HG02678 (cell line): ENCODE results near the gene DCHS2.
"Not testable (repeated sequence)": the region's sequence is repeated elsewhere in the genome, so short reads cannot be mapped to it uniquely, and the experiment has no call there.

Experiments used
- ATAC-seq: cut with Tn5 transposase; IDR thresholded peaks from one replicate; pipeline ENCODE4 v1.9.1; 2021; ENCODE audit warnings: mild to moderate bottlenecking, moderate library complexity; ENCODE audit not compliant: unreplicated experiment

Gene DCHS2

DNA sequence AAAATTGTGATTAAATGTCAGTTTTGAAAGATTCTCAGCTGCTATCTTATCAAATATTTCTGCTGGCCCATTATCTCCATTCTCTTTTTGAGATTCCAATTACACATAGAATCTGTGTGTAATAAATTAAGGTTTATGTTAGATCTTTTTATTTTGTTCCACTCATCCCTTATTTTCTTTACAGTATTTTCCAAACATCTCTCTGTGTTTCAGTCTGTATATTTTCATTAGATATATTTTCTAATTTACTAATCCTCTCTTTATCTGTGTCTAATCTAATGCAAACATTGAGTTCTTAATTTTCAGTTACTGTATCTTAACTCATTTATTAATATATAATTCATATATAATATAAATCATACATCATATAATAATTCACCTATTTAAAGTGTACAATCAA is 268.7 kb downstream of the DCHS2 start:
- ATAC-seq, result no peak

DNA sequence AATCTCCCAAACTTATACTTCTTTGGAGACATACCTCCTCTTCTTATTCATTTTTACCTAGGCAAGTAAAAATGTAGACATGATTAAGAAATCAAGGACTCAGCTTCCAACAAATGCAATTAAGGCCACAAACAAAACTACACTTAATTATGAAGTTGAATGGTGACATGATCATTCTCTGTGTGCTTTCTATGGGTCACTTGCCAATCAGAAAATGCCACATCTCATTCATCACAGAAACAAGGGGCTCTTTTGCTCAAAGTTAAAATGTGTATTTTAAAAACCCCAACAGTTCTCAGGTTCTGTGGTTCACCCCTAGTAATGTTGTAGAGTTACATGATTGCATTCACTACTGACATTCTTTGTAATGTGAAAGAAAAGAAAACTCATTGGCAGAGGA is 273.5 kb downstream of the DCHS2 start:
- ATAC-seq, result no peak

DNA sequence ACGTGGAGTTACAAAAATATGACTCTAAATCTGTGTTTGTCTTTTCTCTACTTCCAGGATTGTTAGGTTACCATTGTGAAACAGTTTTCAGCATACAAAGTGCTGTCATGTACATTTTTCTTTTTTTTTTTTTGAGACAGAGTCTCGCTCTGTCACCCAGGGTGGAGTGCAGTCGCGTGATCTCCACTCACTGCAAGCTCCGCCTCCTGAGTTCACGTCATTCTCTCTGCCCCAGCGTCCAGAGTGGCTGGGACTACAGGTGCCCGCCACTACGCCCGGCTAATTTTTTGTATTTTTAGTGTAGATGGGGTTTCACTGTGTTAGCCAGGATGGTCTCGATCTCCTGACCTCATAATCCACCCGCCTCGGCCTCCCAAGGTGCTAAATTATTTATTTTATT is 274.2 kb downstream of the DCHS2 start:
- not testable (repeated sequence) for ATAC-seq

DNA sequence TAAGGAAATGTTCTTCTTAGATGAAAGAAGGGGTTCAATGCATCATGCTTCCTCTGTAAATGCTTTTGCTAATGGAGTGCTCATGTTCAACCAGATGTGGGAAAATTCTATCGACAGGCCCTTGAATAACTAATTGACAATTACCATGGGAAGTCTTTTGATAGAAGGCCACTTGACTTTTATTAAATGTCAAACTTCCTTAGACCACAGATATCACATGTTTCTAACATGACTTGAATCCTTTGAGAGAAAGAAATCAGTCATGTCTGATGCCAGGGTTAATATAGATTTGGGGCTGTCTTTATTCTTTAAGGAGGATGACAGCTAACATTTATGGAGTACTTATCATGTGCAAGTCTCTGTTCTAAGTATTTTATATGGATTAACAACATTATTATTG is 280.1 kb downstream of the DCHS2 start:
- ATAC-seq, result no peak

DNA sequence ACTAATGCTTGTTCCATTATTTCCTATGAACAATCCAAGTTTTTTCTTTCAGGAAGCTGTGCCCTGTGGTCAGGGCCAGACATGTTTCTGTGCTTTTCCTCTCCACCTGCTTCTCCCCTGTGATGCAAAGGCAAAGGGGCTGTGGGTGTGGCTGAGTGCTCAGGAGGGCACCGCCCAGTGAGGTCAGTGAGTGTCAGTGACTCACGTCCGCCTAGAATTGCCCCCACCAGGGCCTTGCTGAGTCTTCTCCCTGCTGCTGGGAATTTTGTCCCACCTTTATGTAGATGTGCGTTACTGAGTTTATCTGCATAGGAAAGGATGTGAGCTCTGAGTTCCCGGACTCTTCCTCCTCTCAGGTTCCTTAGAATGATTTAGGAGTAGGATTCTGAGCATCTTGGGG is 283.2 kb downstream of the DCHS2 start:
- ATAC-seq, result no peak

DNA sequence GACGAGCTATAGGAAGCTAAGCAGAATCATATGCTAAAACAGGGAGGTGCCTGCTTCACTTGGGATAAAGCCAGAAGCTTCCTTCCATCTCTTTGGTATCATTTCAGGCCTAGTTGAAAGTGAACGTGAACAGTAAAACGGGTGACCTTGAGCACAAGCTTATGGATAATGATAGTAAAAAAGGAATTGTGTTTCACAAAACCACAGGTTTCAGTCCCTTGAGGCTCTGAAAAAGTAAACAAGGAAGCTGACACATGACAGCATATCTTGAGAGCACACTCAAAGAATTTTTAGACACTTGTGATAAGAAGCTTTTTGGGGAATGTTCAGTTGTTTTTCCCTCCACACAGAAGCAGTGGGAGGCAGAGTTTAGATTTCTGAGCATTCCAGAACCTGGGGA is 286.1 kb downstream of the DCHS2 start:
- no peak for ATAC-seq

DNA sequence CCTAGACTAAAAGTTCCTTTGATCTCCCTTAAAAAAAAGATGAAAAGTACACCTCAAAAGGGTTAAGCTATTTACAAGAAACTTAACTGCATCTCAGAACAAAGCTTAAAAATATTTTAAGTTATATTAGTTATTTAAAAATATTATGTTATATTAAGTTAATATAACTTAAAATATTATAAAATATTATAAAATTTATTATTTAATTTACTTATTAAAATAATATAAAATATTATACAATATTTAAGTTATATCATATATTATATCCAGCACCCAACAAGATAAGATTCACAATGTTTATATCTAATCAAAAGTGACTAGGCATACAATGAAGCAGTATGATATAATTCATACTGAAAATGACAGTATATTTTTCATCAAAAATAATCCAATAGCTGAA is 296.9 kb downstream of the DCHS2 start:
- ATAC-seq, result no peak

DNA sequence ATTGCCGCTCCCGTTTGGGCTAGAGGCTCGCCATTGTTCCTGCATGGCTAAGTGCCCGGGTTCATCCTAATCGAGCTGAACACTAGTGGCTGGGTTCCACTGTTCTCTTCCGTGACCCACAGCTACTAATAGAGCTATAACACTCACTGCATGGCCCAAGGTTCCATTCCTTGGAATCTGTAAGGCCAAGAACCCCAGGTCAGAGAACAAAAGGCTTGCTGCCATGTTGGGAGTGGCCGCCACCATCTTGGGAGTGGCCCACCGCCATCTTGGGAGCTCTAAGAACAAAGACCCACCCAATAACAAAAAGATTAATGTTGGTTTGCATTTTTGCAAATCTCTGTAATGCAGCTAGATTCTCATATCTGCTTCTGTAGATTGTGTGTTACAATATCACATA is 299.0 kb downstream of the DCHS2 start:
- no peak for ATAC-seq

DNA sequence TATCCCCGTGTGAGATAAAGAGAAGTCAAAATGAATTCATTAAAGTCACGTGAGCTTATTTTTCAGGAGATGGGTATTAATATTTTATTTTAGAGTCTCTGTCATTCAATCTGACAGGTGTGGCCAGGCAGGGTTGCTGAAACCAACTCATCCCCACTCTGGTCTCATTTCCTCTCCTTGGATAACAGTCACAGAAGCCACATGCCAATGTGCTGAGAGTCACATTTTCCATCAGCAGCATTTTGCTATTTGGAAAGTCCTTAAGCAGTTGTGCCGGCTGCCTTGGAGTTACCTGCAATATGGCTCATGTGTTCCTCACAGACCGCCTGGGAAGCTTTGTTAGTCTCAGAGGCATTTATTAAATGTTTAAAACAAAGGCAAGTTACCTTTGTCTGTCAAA is 302.3 kb downstream of the DCHS2 start:
- no peak for ATAC-seq

DNA sequence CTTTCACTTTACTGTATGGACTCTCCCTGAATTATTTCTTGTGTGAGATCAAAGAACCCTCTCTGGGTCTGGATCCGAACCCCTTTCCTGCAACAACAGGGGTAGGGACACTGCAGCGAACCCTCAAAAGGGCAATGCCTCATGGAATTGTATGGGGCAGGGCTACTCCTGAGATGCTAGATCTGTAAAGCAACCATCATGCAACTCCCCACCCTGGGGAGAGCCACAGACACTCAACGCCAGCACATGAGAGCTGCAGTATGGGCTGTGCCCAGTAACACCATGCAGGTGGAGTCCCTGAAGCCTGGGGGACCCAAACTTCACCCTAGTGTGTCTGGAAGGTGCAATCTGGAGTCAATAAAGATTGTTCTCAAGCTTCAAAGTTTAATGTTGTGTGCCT is 304.7 kb downstream of the DCHS2 start:
- ATAC-seq, result no peak

DNA sequence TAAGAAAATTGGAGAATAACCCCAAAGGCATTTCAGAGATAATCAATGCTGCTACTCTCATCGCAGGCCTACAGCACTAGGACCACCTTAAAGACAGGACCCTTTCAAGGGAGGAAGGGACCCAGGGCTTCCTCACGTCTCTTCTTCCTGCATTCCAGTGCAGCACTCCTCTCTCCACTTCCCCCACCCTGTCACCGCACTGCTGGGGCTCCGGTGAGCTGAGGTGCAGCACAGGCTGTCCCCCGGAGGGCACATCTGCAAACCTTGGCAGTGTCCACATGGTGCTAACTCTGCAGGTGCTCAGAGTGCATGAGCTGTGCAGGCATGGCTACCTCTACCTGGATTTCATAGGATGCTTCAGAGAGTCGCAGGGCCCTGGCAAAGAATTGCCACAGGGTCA is 305.6 kb downstream of the DCHS2 start:
- no peak for ATAC-seq

DNA sequence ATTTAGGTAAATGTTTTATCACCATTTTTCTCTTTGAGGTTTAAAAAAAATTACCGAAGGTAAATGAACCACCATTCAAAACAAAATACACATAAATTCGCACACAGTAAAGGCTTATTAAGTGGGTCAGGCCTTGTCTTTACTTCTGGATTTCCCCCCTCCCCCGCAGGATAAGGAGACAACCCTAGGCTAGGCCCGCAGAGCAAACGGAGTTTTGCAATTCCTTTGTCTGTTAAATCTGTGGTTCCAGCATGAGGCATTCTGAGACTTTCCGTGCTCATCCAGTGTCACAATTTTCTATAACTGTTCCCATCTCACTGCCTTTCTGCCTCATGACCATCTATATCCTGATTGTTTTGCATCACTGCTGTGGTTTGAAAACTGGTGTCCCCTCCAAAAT is 307.4 kb downstream of the DCHS2 start:
- no peak for ATAC-seq

DNA sequence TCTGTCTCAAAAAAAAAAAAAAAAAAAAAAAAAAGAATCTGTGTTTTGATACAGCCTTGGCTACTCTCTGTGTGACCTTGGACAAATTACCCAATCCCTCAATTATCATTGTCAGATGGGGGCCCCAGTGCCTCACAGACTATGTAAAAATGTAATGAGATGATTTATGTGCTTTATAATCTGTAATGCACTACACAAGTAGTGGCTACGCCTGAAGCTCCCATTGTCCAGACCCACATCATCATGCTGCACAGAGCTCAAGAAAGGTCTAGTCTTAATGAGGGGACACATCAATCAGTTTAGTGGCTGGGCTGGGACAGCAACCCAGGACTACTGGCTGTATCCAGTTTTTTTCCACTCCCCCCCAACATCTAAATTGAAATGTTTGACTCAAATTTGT is 308.3 kb downstream of the DCHS2 start:
- no peak for ATAC-seq
